NCI-H1417 treated with DMSO at 0.1 percent for 48 hours (cell line): ENCODE measurements around the gene HEATR5A.
"Not testable (repeated sequence)": the region's sequence is repeated elsewhere in the genome, so short reads cannot be mapped to it uniquely, and the experiment has no call there.

Source experiments
- DNase-seq: peaks from one replicate; lab custom pipeline; 2025; lab: John Stamatoyannopoulos, UW

HEATR5A gene

DNA sequence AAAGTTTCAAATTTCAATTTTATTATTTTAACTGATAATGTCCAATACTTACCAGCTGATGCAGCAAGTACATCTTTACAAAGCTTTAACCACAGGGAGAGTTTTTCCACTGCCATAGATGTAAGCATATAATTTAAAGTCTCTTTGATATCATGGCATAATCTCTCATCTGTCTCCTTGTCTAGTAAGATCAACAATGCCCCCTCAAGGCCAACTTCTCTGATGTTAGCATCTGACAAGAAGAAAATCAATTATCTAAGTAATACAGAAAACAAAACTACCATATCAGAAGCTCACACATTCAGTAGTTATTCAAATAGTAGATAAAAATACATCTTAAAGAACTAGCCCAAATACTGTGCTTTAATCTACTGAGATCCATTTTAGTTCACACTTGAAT, 94.2 kb downstream of the HEATR5A start:
- no peak for DNase-seq

DNA sequence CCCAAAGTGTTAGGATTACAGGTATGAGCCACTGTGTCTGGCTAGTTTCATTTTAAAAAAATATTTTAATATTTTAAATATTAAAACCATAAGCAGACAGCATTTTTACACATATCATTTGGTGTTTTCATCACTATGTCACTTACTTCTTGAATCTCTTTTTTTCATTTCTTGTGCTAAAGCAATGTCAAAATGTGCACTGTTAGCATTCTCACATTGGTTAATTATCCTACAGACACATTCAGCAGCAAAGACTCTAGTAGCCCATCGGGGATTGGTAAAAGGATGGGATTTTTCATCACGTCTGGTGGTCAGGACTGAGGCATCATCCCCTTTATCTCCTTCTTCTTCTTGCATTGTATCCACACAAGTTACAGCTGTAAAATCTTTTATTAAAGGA, 96.9 kb downstream of the HEATR5A start:
- no peak for DNase-seq

DNA sequence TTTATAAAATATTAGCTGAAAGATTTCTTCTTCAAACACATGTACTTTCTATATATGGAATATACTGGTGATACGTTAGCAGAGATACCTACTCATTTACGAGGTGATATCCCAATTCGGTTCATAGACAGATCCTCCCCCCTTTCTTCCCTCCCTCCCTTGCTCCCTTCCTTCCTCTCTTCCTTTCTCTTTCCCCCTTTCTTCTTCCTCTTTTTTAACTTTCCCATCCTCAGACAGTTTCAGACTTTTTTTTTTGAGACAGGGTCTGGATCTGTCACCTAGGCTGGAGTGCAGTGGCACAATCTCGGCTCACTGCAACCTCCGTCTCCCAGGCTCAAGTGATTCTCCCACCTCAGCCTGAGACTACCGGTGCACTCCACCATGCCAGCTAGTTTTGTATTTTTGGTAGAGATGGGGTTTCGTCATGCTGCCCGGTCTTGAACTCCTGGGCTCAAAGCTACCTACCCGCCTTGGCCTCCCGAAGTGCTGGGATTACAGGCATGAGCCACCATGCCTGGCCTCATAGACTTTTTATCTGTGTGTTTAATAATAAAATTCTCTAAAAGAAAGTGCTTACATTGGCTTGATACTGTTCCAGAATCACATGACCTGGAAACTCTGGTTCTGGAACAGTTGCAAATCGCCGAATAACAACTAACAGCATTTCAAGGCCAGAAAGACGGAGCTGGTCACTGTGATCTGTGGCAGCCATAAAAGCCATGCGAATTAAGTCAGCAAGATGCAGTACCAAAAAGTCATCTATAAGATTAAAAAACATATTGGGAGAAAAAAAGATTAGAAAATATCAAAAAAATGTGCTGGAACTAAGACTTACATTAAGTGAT, 99.2 kb downstream of the HEATR5A start:
- no peak for DNase-seq

DNA sequence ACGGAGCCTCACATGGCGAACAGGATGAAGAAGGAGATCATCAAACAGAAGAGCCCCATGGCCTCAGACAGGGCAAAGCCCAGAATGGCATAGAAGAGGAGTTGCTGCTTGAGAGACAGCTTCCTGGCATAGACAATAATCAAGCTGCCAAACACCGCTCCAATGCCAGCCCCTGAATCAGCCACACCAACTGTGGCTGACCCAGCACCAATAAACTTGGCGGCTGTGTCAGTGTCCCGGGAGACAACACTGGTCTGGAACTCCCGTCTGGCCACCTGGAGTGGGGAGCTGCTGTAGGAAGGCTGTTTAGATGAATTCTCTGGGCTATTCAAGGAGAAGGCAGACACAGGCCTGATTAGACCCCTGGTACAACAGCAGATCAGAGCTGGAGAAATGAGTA, 100.1 kb downstream of the HEATR5A start:
- DNase-seq: no peak

DNA sequence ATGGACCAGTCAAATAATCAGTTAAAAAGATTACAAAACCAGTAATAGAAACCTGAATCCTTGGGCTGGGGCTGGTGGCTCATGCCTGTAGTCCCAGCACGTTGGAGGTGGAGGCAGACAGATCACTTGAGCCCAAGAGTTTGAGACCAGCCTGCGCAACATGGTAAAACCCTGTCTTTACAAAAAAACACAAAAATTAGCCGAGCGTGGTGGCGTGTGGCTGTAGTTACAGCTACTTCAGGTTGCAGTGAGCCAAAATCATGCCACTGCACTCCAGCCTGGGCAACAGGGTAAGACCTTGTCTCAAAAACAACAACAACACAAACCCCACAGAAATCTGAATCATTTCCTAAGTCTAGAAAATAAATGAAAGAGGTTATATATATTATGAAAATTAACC, 100.6 kb downstream of the HEATR5A start:
- no peak for DNase-seq

DNA sequence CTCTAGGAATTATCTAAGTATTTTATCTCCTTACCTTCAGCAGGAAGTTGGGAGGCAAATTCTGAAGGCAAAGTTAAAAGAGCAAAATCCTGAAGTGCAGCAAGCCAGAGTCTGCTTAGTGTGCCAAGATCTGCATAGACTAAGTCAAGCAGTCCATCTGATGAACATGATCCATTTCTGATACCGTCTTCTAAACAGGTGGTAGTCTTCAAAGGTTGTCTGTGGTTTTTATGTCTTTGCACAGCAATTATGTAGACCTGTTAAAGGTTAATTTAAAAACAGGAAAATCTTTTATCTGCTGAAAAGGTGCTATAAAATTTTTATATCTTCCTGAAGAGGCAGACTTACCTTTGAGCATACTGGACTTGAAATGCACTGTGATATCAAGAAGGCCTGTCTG, 107.4 kb downstream of the HEATR5A start:
- no peak for DNase-seq

DNA sequence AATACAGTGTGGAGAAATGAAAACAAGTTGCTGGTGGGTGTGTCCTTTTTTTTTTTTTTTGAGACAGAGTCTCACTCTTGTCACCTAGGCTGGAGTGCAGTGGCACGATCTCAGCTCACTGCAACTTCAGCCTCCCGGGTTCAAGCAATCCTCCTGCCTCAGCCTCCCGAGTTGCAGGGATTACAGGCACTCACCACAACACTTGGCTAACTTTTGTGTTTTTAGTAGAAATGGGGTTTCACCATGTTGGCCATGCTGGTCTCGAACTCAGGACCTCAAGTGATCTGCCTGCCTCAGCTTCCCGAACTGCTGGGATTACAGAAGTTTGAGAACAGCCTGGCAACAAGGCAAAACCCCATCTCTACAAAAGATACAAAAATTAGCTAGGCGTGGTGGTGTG, 108.0 kb downstream of the HEATR5A start:
- not testable (repeated sequence) for DNase-seq

DNA sequence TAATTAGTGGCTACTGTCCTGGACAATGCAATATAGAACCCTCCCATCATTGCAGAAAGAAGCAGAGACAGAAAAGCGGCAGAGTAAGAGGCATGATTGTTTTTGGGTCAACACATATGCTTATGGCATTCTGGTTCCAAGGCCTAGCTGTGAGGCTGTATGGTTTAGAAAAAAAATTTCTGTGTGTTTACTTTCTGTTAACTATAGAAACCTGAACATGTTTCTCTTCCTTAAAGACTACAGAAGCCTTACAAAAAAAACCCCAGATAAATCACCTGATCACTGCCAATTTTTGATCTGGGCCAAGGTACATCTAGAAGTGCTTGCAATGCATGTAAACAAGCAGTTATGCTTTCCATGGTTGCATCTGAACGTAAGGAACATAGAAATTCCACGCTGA, 112.7 kb downstream of the HEATR5A start:
- no peak for DNase-seq

DNA sequence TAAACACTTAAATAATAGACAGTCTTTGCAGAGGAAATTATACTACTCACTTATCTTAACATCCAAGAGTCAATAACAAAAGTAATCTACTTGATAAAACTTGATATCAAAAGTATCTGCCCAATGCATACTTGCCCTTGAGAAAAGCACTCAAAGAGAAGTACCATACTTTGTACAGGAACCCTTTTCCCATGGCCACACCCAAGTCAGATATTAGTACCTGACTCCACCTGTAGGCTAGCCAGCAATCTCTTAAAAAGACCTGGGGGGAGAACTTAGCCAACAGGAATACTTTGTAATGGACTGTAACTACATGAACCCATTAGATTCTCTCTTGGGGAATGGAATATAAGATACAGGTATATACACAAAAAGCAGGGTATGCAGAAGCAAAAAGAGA, 113.2 kb downstream of the HEATR5A start:
- no peak for DNase-seq

DNA sequence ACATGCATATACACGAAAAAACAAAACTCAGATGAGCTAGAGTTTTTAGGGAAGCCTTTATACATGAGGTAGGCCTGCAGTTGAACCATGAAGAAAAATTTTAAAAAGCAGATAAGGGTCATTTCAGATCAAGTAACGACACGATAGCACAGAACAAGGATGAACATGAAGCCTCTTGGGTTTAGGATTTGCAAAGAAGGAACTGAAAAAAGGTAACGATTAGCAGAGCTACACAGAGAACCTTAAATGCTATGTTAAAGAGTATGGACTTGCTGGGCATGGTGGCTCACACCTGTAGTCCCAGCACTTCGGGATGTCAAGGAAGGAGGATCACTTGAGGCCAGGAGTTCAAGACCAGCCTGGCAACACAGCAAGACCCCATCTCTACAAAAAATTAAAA, 116.7 kb downstream of the HEATR5A start:
- DNase-seq: no peak

DNA sequence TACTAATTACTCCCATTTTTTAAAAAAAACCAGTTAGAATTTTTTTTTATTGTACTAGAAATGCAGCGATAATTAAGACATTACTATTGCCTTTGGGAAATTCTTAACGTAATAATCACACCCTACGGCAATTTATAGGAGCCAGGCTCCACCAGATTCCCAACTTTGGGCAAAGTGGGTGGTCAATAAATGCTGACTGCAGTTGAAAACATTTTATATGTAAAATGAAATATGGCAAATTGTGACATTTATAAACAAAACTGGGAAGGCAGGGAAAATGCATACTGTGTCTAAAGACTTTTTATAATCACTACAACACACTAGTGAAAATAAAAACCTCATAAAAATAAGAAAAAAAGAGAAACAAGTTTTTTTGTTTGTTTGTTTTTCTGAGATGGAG, 119.5 kb downstream of the HEATR5A start:
- DNase-seq: no peak

DNA sequence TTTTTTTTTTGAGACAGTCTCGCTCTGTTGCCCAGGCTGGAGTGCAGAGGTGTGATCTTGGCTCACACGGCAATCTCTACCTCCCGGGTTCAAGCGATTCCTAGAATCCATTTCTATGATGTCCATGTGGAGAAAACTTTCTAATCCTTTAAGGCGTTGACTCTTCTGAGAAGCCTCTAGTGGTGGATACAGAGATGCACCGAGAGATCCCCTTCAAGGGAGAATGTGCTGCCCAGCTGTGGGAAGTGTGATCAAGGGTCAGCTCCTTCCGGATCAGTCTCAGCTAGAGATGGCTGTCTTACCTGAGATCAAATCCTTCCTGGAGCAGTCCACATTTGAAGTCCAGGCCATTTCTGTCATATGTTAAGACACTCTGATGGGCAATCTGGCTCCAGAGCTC, 120.1 kb downstream of the HEATR5A start:
- DNase-seq: no peak

DNA sequence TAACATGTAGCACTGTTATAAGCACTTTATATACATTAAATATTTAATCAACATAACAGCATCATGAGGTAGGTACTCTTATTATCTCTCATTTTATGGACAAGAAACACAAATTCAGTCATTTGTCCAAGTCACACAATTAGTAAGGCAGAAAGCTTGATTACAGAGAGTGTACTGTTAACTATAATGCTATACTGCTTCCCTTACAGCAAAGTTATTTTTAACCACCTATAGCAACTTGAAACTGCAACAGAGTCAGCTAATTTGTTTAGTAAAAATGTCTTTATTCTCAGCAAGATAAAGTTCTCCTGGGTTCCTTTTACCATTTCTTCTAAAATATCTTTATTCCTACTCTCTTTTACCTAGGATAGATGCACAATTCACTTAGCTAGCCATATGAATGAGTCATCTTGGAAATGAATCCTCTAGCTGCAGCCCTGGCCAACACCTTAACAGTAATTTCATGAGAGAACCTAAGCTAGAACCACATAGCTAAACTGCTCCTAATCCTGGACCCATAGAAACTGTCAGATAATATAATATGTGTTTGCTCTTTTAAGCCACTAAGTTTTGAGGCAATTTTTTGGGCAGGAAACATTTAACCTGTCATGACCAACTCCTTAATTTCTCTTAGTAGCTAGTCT, 122.5 kb downstream of the HEATR5A start:
- DNase-seq: no peak

DNA sequence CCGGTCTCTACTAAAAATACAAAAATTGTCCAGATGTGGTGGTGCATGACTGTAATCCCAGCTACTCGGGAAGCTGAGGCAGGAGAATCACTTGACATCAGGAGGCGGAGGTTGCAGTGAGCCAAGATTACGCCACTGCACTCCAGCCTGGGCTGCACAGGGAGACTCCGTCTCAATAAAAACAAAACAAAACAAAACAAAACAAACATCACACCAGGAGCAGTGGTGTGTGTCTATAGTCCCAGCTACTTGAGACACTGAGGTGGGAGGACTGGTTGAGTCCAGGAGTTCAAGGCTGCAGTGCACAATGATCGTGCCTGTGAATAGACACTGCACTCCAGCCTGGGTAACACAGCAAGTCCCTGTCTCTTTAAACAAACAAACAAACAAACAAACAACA, 123.2 kb downstream of the HEATR5A start:
- DNase-seq: no peak

DNA sequence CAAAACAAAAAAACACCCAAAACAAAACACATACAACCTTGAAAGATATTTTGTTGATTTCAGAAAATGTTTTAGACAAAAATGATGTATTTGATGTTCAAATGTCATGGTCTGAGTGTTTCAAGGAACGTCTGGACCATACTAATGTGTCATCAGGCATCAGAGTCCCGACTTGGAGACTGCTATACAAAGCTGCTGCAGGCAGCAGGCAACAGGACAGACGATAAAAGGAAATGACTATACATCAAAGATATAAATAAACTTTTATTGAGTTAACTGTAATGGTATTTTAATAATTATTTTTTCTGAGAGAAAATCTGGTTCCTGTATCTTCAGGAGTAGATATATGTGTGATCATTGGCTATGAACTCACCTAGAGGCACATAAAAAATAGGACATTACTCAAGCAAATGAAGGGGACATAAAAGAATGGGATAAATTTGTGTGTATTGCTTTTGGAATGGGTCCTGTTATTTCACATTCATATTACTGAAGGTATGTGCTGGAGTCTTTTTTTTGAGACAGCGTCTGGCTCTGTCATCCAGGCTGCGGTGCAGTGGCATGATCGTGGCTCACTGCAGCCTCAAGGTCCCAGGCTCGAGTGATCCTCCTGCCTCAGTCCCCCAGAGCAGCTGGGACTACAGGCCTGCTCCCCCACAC, 125.5 kb downstream of the HEATR5A start:
- DNase-seq: no peak

DNA sequence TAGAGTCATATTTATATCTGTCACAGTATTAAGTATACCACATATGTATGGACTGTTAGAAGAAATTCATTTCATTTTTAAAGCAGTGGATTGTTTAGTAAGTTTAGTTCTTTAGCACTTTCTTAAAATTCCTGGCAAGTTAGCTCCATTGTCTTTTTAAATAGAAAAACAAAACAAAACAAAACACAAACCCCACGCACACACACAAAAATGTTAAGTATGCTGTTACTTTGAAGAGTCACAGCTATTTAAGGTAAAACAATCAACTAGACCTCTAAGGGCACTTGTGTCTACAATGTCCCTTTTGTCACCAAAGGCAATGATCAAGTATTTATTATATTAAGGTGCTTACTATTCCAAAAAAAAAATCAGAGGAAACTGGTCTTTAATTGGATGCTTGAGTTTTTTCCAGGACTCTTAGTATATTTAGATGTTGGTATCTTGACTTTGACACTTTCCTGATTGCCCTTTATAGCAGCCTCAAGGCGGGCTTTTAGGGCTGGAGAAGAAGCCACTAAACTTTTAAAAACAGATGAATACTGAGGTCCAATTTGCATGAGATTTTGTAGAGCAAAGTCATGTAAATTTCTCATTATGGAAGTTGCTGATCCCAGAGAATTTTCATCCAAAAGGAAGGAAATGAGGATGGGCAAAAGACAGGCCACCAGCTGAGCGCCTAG, 127.3 kb downstream of the HEATR5A start:
- DNase-seq: no peak

DNA sequence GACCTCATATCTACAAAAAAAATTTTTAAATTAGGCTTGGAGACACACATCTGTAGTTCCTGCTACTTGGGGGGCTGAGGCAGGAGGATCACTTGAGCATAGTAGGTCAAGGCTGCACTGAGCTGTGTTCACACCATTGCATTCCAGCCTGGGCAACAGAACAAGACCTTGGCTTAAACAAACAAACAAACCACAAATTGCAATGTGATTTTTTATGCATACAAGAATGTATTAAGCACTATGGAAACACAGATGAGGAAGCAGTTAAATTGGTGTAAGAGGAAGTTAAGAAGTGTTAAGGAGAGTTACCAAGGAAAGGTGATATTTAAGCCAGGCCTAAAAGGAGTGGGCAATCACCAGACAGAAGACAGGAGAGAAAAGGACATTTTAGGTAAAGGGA, 129.1 kb downstream of the HEATR5A start:
- no peak for DNase-seq

DNA sequence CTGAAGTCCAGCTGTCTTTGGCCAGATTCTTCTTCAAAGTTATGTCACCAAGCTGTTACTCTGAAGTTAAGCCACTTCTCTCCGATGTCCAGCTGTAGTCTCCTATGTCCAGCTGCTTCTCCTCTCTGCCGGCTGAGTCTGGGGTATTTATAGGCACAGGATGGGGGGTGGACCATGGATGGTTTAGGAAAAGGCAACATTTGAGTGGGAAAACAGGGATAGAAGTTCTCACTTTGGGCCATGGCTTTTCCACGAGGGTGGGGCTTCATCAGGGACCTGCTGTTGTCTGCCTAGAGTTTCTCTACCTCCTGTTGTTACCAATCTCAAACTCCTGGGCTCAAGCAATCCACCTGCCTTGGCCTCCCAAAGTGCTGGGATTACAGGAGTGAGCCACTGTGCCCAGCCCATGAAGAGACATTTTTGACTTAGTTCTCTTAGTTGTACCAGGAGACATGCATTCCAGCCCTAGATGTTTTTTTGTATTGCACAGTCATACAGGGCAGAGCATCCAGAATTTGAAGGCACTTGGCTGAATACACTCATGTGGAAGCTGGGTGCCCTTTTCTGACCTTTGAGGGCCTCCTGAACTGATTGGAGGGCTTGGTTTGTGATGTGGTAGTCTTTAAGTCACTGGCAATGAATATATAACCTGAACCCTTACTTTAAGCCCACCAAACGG, 132.9 kb downstream of the HEATR5A start:
- no peak for DNase-seq

DNA sequence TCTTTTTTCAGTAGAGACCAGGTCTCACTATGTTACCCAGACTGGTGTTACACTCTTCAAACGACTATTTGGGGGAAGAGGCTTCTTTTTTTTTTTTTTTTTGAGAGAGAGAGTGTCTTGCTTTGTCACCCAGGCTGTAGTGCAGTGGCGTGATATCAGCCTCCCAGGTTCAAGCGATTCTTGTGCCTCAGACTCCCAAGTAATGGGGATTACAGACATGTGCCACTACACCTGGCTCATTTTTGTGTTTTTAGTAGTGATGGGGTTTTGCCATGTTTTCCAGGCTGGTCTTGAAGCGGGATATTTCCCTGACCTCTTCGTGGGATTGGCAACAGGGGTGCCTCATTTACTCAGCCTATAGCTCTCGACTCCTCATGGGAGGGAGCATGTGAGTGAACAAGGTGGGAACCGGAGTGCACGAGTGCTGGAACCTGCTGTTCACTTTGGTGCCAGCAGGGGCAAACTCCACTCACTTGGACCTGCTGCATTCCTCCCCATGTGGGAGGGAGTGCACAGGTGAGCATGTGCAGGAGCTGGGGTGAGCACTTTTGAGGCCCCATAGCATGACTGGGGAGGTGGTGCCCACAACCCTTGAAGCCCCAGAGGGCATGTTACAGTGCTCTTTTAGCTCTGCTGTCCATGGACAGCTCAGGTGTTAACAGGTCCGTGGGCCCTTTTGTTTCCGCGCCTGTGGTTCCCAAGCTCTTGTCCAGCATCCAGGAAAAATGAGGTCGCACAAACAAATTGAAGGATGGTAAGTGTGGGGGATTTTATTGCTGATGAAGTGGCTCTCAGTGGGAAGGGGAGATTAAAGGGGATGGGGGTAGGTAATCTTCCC, 133.7 kb downstream of the HEATR5A start:
- DNase-seq: no peak

DNA sequence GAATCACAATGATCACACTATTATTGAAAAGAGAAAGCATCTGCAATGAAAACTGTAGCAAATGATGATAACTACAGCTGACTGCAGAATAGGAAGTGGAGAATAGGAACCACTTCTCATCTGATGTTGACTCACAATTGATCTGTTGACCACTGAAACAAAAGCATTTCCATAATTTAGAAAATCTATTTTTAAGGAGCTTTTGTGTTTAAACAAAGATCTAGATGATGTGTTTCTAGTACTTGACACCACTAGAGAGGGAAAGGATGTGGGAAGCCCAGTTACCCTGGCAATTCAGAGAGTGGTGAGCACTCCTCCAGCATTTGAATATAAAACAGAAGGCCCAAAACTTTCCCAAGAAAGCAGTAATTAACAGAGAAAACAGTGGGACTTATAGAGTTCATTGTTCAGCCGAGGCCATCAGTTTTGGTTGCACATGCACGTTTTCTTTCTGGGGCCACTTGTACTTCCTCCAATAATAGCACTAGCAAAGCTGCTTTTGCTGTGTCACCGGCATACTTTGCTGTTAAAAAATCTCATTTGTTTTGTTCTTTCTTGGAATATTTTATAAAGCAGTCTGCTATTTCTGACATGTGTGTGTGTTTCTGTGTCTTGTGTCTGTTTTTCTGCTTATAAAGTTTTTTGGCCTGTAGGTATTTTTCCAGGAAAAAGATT, 136.6 kb downstream of the HEATR5A start:
- DNase-seq: no peak

DNA sequence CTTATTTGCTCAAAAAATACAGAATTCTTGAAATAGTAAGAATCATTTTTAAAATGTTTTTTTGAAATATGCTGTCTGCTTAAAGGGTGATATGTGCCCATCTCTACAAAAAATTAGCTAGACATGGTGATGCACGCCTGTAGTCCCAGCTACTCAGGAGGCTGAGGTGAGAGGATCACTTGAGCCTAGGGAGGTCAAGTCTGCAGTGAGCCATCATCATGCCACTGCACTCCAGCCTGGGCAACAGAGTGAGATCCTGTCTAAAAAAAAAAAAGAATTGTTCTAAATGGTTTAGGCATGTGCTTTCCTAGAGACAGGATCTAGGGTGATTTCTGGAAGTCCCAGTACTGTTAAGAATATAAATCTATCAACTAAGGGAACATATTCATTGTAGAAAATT, 137.2 kb downstream of the HEATR5A start:
- DNase-seq: no peak
